Left lung (tissue), 10 donors: Measurements from ENCODE around the gene C1D. TPM values are rescaled to one million over a fixed set of nuclear protein-coding genes. Genes with fewer than 3 reads are reported as not detected.

Source experiments
- ATAC-seq: fragments of 200-7000 bp; cut with Tn5 transposase; one replicate; pipeline ENCODE4 v1.9.1; 2020; ENCODE audit warnings: moderate library complexity
- DNase-seq, 4 donors: peaks; one replicate each; pipeline ENCODE4 v3.0.0-alpha.2; 2013 to 2020
- H3K27ac ChIP-seq, 2 donors: fragments of 200-600 bp; sonication (generic) in 1 of 2; one replicate each; pipeline versions ENCODE4 v1.5.0 to v1.8.0; 2020 to 2021
- H3K27me3 ChIP-seq, 2 donors: fragments of 200-600 bp; sonication (generic) in 1 of 2; one replicate each; pipeline versions ENCODE4 v1.5.0 to v1.8.0; 2020 to 2021
- H3K36me3 ChIP-seq, 2 donors: fragments of 200-600 bp; sonication (generic) in 1 of 2; one replicate each; pipeline versions ENCODE4 v1.5.0 to v1.8.0; 2020 to 2021
- H3K4me1 ChIP-seq, 2 donors: fragments of 200-600 bp; one replicate each; pipeline ENCODE4 v1.8.0; 2021
- H3K4me3 ChIP-seq, 2 donors: fragments of 200-600 bp; sonication (generic) in 1 of 2; one replicate each; pipeline versions ENCODE4 v1.5.0 to v1.8.0; 2020 to 2021; ENCODE audit warnings: mild to moderate bottlenecking in 1 of 2
- H3K9me3 ChIP-seq, 2 donors: fragments of 200-600 bp; sonication (generic) in 1 of 2; one replicate each; pipeline versions ENCODE4 v1.5.0 to v1.8.0; 2020 to 2021
- CTCF ChIP-seq, 2 donors: fragments of 200-600 bp; sonication (generic) in 1 of 2; IDR thresholded peaks; one replicate each; pipeline versions ENCODE4 v1.5.0 to v1.8.0; 2021; ENCODE audit warnings: antibody characterized with exemption in 2 of 2
- intact Hi-C, 2 donors: fragments of 100-400 bp; cut with DNase I; formaldehyde crosslinking; loops; one replicate each; pipeline versions ENCODE4 v1.11.2 to v1.14.2; 2022
- polyA plus RNA-seq, 6 donors: library from polyadenylated mRNA; unstranded; fragments of 120-200 nt; gene quantifications; one replicate each; pipeline ENCODE4 v1.2.1, GENCODE V29; 2013; ENCODE audit not compliant: insufficient read length in 6 of 6
- total RNA-seq, 2 donors: library from RNA; stranded (reverse); fragmentation: NEBNext Ultra II Directional; extraction: Animal tissue kit (Norgen Biotek cat#: 25700); gene quantifications; one replicate each; pipeline ENCODE4 v1.2.1, GENCODE V29; 2021
- donor health status: DM: no; HTN: yes; CAD: no.
- donor health status: DM: no; HTN: no; CAD: no.

The C1D gene
- total and polyA plus RNA-seq, 8 donors = 21.0 to 43.4 (median 38.4) TPM

GRCh38 chr2:68031542-68032160 is 31.2 kb downstream of the C1D start:
- H3K4me1 ChIP-seq = peaks cover 0 to 3% of the 10 kb centered on the region in 2 donors
- no peak overlapping the region for H3K4me3 ChIP-seq
- no peaks in the 10 kb centered on the region for H3K9me3 ChIP-seq
- peak in 2 of 4 donors; percentile 60 to 77 for DNase-seq
- ATAC-seq = peak; percentile 85
- intact Hi-C loops = no loop called here
- H3K36me3 ChIP-seq = no peaks in the 10 kb centered on the region
- TF ChIP-seq CTCF (IDR thresholded peaks at IDR 0.05) = peak; percentile 46 to 71
- no peaks in the 10 kb centered on the region for H3K27me3 ChIP-seq
- no peak overlapping the region for H3K27ac ChIP-seq

- Histone ChIP-seq H3K36me3 (no peaks in the 10 kb centered on the region), H3K27ac (no peak overlapping the region), H3K4me1 (peaks cover 0 to 3% of the 10 kb centered on the region in 2 donors), H3K9me3 (no peaks in the 10 kb centered on the region), H3K27me3 (no peaks in the 10 kb centered on the region), H3K4me3 (no peak overlapping the region)
- no peak for ATAC-seq
- intact Hi-C loops = no loop called here
- peak in 1 of 4 donors; percentile 8 for DNase-seq
- TF ChIP-seq CTCF (IDR thresholded peaks at IDR 0.05) = no peak
These were observed 31.8 kb downstream of the C1D start for GRCh38 chr2:68031043-68031442.

- H3K4me1 ChIP-seq = peaks cover 0 to 3% of the 10 kb centered on the region in 2 donors
- DNase-seq = no peak
- no peak for TF ChIP-seq CTCF (IDR thresholded peaks at IDR 0.05)
- H3K9me3 ChIP-seq = no peaks in the 10 kb centered on the region
- intact Hi-C loops = no loop called here
- no peaks in the 10 kb centered on the region for H3K36me3 ChIP-seq
- no peak overlapping the region for H3K4me3 ChIP-seq
- H3K27ac ChIP-seq = no peak overlapping the region
- H3K27me3 ChIP-seq = no peaks in the 10 kb centered on the region
- no peak for ATAC-seq
These were observed 32.3 kb downstream of the C1D start for GRCh38 chr2:68030529-68030928.

- H3K9me3 ChIP-seq = no peaks in the 10 kb centered on the region
These were observed 34.8 kb downstream of the C1D start for GRCh38 chr2:68027959-68028358.

GRCh38 chr2:68024450-68024849 is 38.4 kb downstream of the C1D start:
- DNase-seq (no peak), ATAC-seq (no peak)
- H3K4me1 ChIP-seq = no peaks in the 10 kb centered on the region
- H3K4me3 ChIP-seq = no peak overlapping the region
- no peaks in the 10 kb centered on the region for H3K36me3 ChIP-seq
- TF ChIP-seq CTCF (IDR thresholded peaks at IDR 0.05) = no peak
- intact Hi-C loops = no loop called here
- H3K27me3 ChIP-seq = no peaks in the 10 kb centered on the region
- H3K9me3 ChIP-seq = no peaks in the 10 kb centered on the region
- no peak overlapping the region for H3K27ac ChIP-seq

More at GRCh38 chr2:68027959-68028358, 34.8 kb downstream of the C1D start:
- Histone ChIP-seq H3K36me3 (no peaks in the 10 kb centered on the region), H3K27me3 (no peaks in the 10 kb centered on the region), H3K4me3 (no peak overlapping the region), H3K27ac (no peak overlapping the region), H3K4me1 (peaks cover 0 to 3% of the 10 kb centered on the region in 2 donors)
- no peak for TF ChIP-seq CTCF (IDR thresholded peaks at IDR 0.05)
- DNase-seq = no peak
- intact Hi-C loops = no loop called here
- no peak for ATAC-seq
